ENCODE results near the gene TEX9. TPM values are rescaled to one million over a fixed set of nuclear protein-coding genes. Genes with fewer than 3 reads are reported as not detected.

The TEX9 gene
- total RNA-seq, 1 donor from 2014 or later, result 2.4 TPM

DNA sequence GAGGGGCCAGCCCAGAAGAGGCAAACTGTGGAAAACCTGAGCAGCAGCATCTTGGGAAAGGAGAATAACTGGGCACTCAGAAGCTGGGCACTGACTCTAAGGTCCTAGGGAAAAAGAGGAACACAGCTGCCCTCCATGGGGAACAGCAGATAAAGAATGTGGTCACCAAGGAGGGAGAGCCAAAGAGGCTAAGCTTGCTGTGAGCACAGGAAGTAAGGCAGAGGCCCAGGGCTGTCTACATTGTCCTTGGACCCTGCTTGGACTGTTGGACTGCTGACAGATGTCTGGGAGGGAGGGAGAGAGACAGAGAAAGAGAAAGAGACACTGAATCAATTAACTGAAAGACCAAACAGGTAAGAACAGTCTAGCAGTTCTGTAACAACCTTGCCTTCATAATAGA is 104.3 kb downstream of the TEX9 start:
- Mint-ChIP-seq H3K36me3 (ENCODE audit: low read depth) (no peaks in the 10 kb centered on the region), H3K4me1 (ENCODE audit: low read depth) (peaks cover 7% of the 10 kb centered on the region), H3K27ac (ENCODE audit: unreplicated experiment) (no peak overlapping the region), H3K4me3 (ENCODE audit: unreplicated experiment) (no peak overlapping the region), H3K27me3 (ENCODE audit: low read depth) (peaks cover 29% of the 10 kb centered on the region), H3K9me3 (ENCODE audit: low read depth) (no peaks in the 10 kb centered on the region)
- DNase-seq (ENCODE audit: low spot score), result no peak
- TF ChIP-seq, protein P1, sequence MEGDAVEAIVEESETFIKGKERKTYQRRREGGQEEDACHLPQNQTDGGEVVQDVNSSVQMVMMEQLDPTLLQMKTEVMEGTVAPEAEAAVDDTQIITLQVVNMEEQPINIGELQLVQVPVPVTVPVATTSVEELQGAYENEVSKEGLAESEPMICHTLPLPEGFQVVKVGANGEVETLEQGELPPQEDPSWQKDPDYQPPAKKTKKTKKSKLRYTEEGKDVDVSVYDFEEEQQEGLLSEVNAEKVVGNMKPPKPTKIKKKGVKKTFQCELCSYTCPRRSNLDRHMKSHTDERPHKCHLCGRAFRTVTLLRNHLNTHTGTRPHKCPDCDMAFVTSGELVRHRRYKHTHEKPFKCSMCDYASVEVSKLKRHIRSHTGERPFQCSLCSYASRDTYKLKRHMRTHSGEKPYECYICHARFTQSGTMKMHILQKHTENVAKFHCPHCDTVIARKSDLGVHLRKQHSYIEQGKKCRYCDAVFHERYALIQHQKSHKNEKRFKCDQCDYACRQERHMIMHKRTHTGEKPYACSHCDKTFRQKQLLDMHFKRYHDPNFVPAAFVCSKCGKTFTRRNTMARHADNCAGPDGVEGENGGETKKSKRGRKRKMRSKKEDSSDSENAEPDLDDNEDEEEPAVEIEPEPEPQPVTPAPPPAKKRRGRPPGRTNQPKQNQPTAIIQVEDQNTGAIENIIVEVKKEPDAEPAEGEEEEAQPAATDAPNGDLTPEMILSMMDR (IDR thresholded peaks at IDR 0.05), result no peak

DNA sequence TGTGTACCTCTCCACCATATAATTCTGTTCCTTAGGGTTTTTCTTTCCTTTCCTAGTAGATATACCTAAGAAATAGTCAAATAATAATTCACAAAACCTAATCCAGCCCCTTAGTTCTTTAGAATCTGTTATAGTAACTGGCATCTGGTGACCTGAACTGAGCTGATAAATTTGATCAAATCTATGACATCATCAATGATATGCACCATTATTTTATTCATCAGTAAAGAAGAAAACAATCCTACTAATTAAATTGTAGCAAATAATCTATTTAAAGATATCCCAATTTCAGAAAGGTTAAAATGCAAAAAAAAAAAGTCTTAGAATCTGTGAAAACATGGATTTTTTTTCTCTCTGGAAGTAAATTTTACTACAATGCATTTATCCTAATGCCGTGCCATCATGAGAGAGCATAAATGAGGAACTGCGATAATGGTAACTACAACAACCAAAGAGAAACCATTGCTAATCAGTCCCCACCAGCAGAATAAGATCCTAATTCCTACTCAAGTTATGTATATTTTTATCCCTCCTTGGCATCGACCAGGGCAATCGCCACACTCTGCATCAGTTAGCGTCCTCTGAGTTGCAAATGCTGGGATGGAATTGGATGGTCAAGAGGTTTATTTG is 106.3 kb downstream of the TEX9 start:
- H3K4me3 Mint-ChIP-seq (ENCODE audit: unreplicated experiment), result no peak overlapping the region
- no peak overlapping the region for H3K27ac Mint-ChIP-seq (ENCODE audit: unreplicated experiment)

DNA sequence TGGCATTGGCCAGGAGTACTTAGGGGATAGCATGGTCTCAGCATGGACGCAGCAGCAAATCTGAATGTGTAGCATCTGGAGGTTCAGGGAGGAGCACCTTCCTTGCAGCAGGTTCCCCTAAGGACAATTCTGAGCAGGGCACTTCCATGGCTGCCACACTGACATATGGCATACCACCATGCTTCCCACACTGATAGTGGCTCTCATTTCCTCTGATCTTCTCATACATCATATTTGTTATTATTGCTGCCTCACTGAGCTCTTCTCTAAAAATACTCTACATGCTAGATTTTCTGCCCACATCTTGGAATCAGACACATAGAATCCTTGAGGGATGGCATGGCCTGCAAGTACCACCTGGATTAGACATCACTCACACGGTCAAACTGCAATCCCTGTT is 107.1 kb downstream of the TEX9 start:
- peaks cover 29% of the 10 kb centered on the region for H3K27me3 Mint-ChIP-seq (ENCODE audit: low read depth)
- DNase-seq (ENCODE audit: low spot score), result no peak
- no peak overlapping the region for H3K4me3 Mint-ChIP-seq (ENCODE audit: unreplicated experiment)
- no peaks in the 10 kb centered on the region for H3K36me3 Mint-ChIP-seq (ENCODE audit: low read depth)
- no peaks in the 10 kb centered on the region for H3K4me1 Mint-ChIP-seq (ENCODE audit: low read depth)
- no peaks in the 10 kb centered on the region for H3K9me3 Mint-ChIP-seq (ENCODE audit: low read depth)
- TF ChIP-seq, protein P1 (IDR thresholded peaks at IDR 0.05), result no peak
- H3K27ac Mint-ChIP-seq (ENCODE audit: unreplicated experiment), result no peak overlapping the region

More for the DNA sequence above, 106.3 kb downstream of the TEX9 start:
- no peak for DNase-seq (ENCODE audit: low spot score)
- Mint-ChIP-seq H3K27me3 (ENCODE audit: low read depth) (peaks cover 31% of the 10 kb centered on the region), H3K36me3 (ENCODE audit: low read depth) (no peaks in the 10 kb centered on the region), H3K9me3 (ENCODE audit: low read depth) (no peaks in the 10 kb centered on the region), H3K4me1 (ENCODE audit: low read depth) (no peaks in the 10 kb centered on the region)
- TF ChIP-seq, protein P1 (IDR thresholded peaks at IDR 0.05), result no peak

DNA sequence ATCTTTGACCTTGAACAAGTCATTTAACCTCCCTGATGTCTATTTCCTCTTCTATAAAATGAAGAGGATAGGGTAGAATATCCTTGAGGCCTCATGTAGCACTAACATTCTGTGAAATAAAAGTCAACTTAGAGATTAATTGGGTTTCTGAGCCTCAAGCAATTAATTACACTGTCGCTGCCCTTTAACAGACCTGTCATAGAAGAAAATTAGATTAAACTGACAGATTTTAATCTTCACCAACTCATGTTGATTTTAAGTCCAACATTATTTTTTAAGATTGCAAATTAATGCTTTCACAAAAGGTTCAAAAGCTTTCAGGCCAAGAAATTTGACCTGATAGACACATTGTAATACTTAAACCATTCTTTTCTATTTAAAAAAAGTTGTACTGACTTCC is 107.8 kb downstream of the TEX9 start:
- Mint-ChIP-seq H3K36me3 (ENCODE audit: low read depth) (no peaks in the 10 kb centered on the region), H3K27ac (ENCODE audit: unreplicated experiment) (no peak overlapping the region), H3K4me1 (ENCODE audit: low read depth) (no peaks in the 10 kb centered on the region), H3K27me3 (ENCODE audit: low read depth) (peaks cover 29% of the 10 kb centered on the region), H3K4me3 (ENCODE audit: unreplicated experiment) (no peak overlapping the region), H3K9me3 (ENCODE audit: low read depth) (no peaks in the 10 kb centered on the region)
- TF ChIP-seq, protein P1 (IDR thresholded peaks at IDR 0.05), result no peak
- DNase-seq (ENCODE audit: low spot score), result no peak

DNA sequence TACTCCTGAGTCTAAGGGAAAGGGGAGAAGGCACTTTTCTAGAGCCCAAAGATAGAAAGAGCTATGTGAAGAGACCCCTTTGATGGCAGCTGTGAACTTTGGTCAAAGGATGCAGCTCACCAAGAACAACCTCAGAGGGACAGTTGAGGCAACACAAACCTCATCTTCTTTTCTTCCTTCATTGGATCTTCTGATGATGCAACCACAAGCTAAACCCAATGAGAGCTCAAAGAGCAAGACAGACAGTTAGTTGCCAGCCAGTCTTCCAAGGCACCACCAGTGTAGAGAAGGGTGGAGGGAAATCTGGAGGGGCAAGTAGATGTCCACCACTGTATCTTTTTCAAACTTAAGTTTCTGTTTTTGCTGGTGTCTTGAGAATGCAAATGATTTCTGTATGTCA is 110.1 kb downstream of the TEX9 start:
- Mint-ChIP-seq H3K27ac (ENCODE audit: unreplicated experiment) (no peak overlapping the region), H3K9me3 (ENCODE audit: low read depth) (peaks cover 2% of the 10 kb centered on the region), H3K4me1 (ENCODE audit: low read depth) (no peaks in the 10 kb centered on the region), H3K27me3 (ENCODE audit: low read depth) (peaks cover 17% of the 10 kb centered on the region), H3K36me3 (ENCODE audit: low read depth) (no peaks in the 10 kb centered on the region), H3K4me3 (ENCODE audit: unreplicated experiment) (no peak overlapping the region)
- no peak for DNase-seq (ENCODE audit: low spot score)
- TF ChIP-seq, protein P1 (IDR thresholded peaks at IDR 0.05), result no peak

Other genes starting within 250 kb of the TEX9 start
- 17.6 to 20.5 TPM (median 17.8 TPM) in 3 replicates for gene RFX7, start 121.5 kb upstream of the TEX9 start, total RNA-seq
- 1.1 to 3.0 TPM (median 1.5 TPM) in 3 replicates for gene MNS1, start 99.7 kb downstream of the TEX9 start, total RNA-seq